HG02973 (cell line): ENCODE results near the gene APBB2.

Experiments
- ATAC-seq: cut with Tn5 transposase; IDR thresholded peaks from one replicate; pipeline ENCODE4 v1.9.1; 2021; ENCODE audit warnings: moderate library complexity; ENCODE audit not compliant: unreplicated experiment

The APBB2 gene

GRCh38 chr4:40789771-40790170 lies 424.6 kb downstream of the APBB2 start:
- ATAC-seq: no peak

GRCh38 chr4:40789031-40789430 lies 425.3 kb downstream of the APBB2 start:
- no peak for ATAC-seq

- no peak for ATAC-seq
Observed at GRCh38 chr4:40788331-40788730, 426.0 kb downstream of the APBB2 start.

GRCh38 chr4:40785727-40786126 lies 428.6 kb downstream of the APBB2 start:
- ATAC-seq: no peak

- no peak for ATAC-seq
Observed at GRCh38 chr4:40782876-40783275, 431.5 kb downstream of the APBB2 start.

GRCh38 chr4:40778090-40778489 lies 436.3 kb downstream of the APBB2 start:
- ATAC-seq: no peak

- no peak for ATAC-seq
Observed at GRCh38 chr4:40769266-40769665, 445.1 kb downstream of the APBB2 start.

- ATAC-seq: peak; percentile 98
Observed at GRCh38 chr4:40763228-40763716, 451.1 kb downstream of the APBB2 start.
